Activated T-cell treated with anti-CD3 and anti-CD28 coated beads, Interleukin-2, amount 50 U/mL, for 24 hours (primary cell): ENCODE data around the gene SLC22A2.

Experiments
- DNase-seq: peaks from one replicate; pipeline ENCODE4 v3.0.0-alpha.2; 2020
- H3K27ac Mint-ChIP-seq: 2 replicates; pipeline ENCODE4 v1.8.0; 2020; ENCODE audit warnings: mild to moderate bottlenecking, mixed read lengths
- H3K27me3 Mint-ChIP-seq: 2 replicates; pipeline ENCODE4 v1.8.0; 2020; ENCODE audit warnings: mixed read lengths
- H3K36me3 Mint-ChIP-seq: 2 replicates; pipeline ENCODE4 v1.8.0; 2020; ENCODE audit warnings: low read depth, mixed read lengths
- H3K4me1 Mint-ChIP-seq: 2 replicates; pipeline ENCODE4 v1.8.0; 2020; ENCODE audit warnings: low read depth, mixed read lengths
- H3K4me3 Mint-ChIP-seq: 2 replicates; pipeline ENCODE4 v1.8.0; 2020; ENCODE audit warnings: mild to moderate bottlenecking, moderate library complexity, mixed read lengths
- H3K9me3 Mint-ChIP-seq: 2 replicates; pipeline ENCODE4 v1.8.0; 2020; ENCODE audit warnings: mixed read lengths

SLC22A2 gene

DNA sequence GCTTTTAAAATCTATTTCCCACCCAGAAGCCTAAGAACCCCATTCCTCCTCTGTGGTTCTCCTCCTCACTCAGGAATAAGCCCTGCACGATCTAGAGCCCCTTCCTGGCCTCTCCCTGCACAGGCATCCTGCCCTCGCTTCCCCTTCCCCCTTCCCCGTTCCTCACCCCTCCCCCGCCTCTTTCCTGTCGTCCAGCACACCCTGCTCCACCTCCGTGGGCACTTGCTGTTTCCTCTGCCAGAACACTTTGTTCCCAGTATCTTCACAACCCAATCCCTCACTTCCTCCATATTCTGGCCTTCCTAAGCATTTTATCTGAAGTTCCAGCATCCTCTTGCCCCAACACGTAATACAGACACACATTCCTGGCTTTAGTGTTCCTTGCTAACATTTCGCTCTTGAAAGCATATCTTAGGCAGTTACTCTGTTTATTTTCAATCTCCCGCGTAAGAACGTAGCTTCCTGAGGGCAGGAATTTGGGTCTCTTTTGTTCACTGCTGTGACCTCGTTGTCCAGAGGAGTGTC lies 20.2 kb upstream of the SLC22A2 start:
- Mint-ChIP-seq H3K9me3 (no peaks in the 10 kb centered on the region), H3K27ac (no peak overlapping the region), H3K4me3 (no peak overlapping the region), H3K27me3 (peaks cover 8% of the 10 kb centered on the region), H3K4me1 (no peaks in the 10 kb centered on the region), H3K36me3 (no peaks in the 10 kb centered on the region)
- DNase-seq = no peak

DNA sequence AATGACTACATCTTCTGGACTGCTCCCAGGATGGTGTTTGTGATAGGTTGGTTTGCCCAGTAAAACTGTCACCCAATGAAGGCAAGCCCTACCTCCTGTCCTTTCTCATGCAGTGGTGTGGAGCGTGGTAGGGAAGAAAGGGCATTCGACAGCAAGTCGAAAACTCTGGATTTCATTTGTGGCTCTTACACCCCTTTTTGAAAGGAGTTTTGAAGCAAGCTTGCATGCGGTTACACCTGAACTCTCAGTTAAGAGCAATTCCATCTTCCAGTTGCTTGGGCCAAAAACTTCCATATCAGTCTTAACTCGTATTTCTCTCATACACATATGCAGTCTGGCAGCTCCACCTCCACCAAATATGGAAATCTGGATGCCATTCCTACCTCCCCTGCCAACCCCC lies 19.7 kb upstream of the SLC22A2 start:
- Mint-ChIP-seq H3K27me3 (peaks cover 8% of the 10 kb centered on the region), H3K9me3 (no peaks in the 10 kb centered on the region), H3K4me3 (no peak overlapping the region), H3K27ac (no peak overlapping the region), H3K4me1 (peaks cover 2% of the 10 kb centered on the region), H3K36me3 (no peaks in the 10 kb centered on the region)
- no peak for DNase-seq

DNA sequence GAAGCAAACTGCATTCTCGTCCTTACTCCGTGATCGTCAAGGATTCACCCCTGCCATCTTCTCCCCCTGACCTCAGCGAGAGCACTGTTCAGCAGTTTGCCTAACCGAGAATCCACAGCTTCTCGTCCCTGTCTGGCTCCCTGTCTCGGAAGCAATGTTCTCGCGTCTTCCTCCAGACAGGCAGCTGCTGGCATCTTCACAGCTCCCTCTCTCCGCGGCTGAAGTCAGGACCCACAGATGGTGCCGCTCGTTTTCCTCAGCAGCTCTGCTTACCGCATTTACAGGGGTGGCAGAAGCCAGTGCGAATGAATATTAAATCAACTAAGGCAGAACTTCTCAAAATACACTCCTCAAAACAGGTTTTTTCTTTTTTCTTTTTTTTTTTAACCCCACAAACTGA lies 18.9 kb upstream of the SLC22A2 start:
- no peak overlapping the region for H3K27ac Mint-ChIP-seq
- H3K36me3 Mint-ChIP-seq = no peaks in the 10 kb centered on the region
- peaks cover 4% of the 10 kb centered on the region for H3K4me1 Mint-ChIP-seq
- H3K4me3 Mint-ChIP-seq = no peak overlapping the region
- peaks cover 8% of the 10 kb centered on the region for H3K27me3 Mint-ChIP-seq
- no peak for DNase-seq
- H3K9me3 Mint-ChIP-seq = no peaks in the 10 kb centered on the region

DNA sequence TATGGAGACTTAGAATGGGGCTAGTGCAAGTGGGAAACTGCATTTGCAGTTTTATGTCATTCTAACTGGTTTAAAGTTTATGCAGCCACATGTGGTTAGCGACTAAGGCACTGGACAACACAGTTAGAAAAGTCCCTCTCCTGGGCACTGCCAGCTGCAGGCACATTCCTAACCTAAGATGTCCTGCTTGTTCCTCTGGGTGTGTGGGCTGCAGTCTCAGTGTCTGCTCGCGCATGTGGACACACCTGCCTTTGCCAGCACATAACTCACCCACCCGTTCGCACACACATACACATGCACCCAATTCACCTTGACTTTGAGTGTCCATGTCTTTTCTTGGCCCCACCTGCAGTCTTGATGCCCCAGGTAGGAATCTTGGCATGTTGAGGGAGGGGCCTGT lies 18.5 kb upstream of the SLC22A2 start:
- Mint-ChIP-seq H3K36me3 (no peaks in the 10 kb centered on the region), H3K27ac (no peak overlapping the region)

DNA sequence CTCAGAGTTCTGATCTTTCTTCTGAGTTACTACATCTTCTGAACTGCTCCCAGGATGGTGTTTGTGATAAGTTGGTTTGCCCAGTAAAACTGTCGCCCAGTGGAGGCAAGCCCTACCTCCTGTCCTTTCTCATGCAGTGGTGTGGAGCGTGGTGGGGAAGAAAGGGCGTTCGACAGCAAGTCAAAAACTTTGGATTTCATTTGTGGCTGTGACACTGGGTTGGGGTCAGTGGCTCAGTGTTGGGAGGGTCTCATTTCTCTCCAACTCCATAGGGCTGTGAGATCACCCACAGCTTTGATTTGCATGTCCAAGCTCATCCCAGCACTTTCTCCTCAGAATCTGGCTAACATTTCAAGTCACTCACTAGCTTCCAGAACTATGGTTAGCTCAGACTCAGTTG lies 17.5 kb upstream of the SLC22A2 start:
- peaks cover 16% of the 10 kb centered on the region for H3K27me3 Mint-ChIP-seq
- H3K36me3 Mint-ChIP-seq = no peaks in the 10 kb centered on the region
- DNase-seq = no peak
- peaks cover 4% of the 10 kb centered on the region for H3K4me1 Mint-ChIP-seq
- H3K4me3 Mint-ChIP-seq = no peak overlapping the region
- H3K9me3 Mint-ChIP-seq = no peaks in the 10 kb centered on the region
- H3K27ac Mint-ChIP-seq = no peak overlapping the region

More for the DNA sequence above, 18.5 kb upstream of the SLC22A2 start:
- peaks cover 10% of the 10 kb centered on the region for H3K27me3 Mint-ChIP-seq
- DNase-seq = no peak
- H3K4me3 Mint-ChIP-seq = no peak overlapping the region
- H3K9me3 Mint-ChIP-seq = no peaks in the 10 kb centered on the region
- peaks cover 4% of the 10 kb centered on the region for H3K4me1 Mint-ChIP-seq

DNA sequence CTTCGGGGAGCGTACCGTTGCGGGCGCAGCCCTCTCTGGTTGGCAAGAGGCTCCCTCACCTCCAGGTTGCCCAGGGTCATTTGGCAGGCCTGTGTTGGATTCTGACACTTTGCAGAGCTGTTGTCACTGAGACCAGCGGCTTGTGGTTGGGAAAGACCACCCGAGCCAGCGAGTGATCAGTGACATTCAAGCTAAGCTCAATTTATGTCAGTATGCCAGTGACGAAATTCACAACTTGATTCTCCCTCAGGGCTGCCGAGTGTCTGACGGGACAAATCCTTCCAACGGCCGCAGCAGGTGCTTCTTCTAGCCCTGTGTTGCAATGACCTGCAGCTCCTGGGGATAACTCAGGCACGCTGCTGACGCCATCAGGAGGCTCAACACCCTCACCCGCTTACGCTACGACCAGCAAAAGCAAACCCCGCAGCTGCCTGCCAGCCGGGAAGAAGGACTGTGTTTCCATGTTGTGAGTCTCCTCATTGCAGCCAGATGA lies 16.9 kb upstream of the SLC22A2 start:
- Mint-ChIP-seq H3K4me3 (no peak overlapping the region), H3K4me1 (peaks cover 4% of the 10 kb centered on the region), H3K27me3 (peaks cover 16% of the 10 kb centered on the region), H3K9me3 (no peaks in the 10 kb centered on the region), H3K27ac (no peak overlapping the region), H3K36me3 (no peaks in the 10 kb centered on the region)
- no peak for DNase-seq

DNA sequence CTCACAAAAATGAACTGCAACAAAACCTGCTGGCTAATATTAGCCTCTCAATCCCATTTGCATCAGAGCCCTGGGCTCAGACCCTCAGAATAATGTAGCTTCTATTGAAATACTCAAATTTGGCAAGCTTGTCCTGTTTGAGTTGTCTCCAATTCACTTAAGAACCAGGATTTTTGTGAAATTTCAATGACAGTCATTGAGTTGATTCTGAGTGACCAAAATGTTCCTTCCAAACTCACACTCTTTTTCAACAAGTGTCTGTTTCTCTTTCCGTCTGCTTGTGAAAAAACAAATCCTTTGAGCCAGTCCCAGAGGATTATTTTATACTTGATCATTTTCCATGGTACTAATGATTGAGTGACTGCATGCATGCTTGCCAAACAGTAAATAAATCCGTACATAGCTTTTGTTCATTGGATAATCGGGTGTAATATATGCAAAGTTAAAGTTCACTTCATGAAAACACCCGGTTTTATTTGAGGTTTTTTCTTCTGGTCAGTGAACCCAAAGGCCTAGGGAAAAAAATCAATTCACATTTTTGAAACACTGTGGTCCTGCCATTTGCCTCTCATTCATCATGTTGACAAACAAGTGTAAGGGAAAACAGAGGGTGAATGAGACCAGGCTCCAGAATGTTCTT lies 16.4 kb upstream of the SLC22A2 start:
- no peaks in the 10 kb centered on the region for H3K36me3 Mint-ChIP-seq
- DNase-seq = no peak
- no peak overlapping the region for H3K27ac Mint-ChIP-seq
- H3K4me3 Mint-ChIP-seq = no peak overlapping the region
- H3K4me1 Mint-ChIP-seq = peaks cover 4% of the 10 kb centered on the region
- no peaks in the 10 kb centered on the region for H3K9me3 Mint-ChIP-seq
- H3K27me3 Mint-ChIP-seq = peaks cover 16% of the 10 kb centered on the region

DNA sequence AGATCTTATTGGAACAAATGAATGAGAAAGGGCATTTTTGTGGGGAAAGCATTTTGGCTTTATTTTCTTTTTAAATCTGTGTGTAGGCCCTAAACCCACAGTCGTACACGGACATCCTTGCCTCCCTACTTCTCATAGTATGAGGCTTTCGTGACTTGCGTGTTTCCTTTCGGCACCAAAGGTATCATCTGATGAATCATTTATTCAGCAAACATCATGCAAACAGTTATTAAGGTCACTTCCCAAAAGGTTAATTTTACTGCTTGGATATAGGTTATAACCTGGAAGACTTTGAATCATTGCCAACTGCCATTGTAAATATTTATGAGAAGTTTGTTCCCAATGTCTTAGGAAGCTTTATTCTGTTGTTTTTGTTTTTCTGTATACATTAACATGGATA lies 15.1 kb upstream of the SLC22A2 start:
- Mint-ChIP-seq H3K27ac (no peak overlapping the region), H3K36me3 (no peaks in the 10 kb centered on the region), H3K27me3 (peaks cover 16% of the 10 kb centered on the region), H3K4me3 (no peak overlapping the region), H3K4me1 (peaks cover 4% of the 10 kb centered on the region), H3K9me3 (no peaks in the 10 kb centered on the region)
- DNase-seq = no peak

DNA sequence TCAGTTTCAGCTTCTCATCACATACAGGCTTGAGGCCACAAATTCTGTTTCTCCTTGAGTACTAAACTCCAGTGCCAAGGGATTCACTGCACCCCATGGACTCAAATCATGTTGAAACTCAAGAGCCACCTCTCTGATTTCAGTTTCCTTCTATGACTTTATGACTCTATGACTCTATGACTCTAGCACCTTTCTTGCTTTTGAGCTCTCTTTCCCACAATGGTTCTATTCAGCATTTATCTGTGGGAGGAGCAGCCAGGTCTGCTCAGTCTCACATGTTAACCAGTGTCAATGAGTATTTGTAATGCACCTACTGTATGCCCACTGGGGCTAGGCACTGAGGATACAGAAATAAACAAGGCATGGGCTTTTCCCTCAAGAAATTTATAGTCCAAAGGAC lies 14.6 kb upstream of the SLC22A2 start:
- Mint-ChIP-seq H3K4me1 (peaks cover 4% of the 10 kb centered on the region), H3K27me3 (peaks cover 18% of the 10 kb centered on the region), H3K36me3 (no peaks in the 10 kb centered on the region), H3K4me3 (no peak overlapping the region), H3K9me3 (no peaks in the 10 kb centered on the region), H3K27ac (no peak overlapping the region)
- no peak for DNase-seq

DNA sequence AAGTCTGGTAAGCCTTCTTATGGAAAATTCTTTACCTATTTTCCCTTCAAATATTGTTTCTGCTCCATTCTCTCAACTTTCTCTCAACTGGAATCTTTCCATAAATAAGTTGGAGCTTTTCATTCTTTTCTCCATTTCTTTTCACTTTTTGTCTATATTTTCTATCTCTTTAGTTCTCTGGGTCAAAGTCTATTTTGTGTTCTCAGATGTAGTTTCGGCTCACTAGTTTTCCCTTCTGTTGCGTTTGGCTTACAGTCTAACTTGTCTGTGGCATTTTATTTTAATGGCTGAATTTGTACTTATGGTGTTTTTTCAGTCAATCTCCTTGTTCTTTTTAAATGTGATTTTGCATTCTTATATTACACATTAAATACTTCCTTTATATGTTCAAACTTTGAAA lies 14.1 kb upstream of the SLC22A2 start:
- DNase-seq = no peak
- H3K9me3 Mint-ChIP-seq = no peaks in the 10 kb centered on the region
- H3K4me3 Mint-ChIP-seq = no peak overlapping the region
- peaks cover 23% of the 10 kb centered on the region for H3K27me3 Mint-ChIP-seq
- H3K27ac Mint-ChIP-seq = no peak overlapping the region
- H3K4me1 Mint-ChIP-seq = peaks cover 4% of the 10 kb centered on the region
- no peaks in the 10 kb centered on the region for H3K36me3 Mint-ChIP-seq

DNA sequence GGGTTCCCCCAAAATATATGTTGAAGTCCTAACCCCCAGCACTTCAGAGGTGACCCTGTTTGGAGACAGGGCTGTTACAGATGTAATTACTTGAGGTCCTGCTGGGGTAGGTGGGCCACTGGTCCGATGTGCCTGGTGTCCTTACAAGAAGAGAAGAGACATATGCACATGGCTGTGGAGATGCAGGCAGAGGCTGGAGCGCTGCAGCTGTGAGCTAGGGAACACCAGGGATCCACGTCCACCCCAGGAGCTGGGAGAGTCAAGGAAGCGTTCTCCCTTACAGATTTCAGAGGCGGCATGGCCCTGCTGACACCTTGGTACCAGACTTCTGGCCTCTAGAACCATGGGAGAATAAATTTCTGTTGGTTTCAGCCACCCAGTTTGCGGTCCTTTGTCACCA lies 11.7 kb upstream of the SLC22A2 start:
- no peak overlapping the region for H3K4me3 Mint-ChIP-seq
- DNase-seq = no peak
- peaks cover 11% of the 10 kb centered on the region for H3K4me1 Mint-ChIP-seq
- no peak overlapping the region for H3K27ac Mint-ChIP-seq
- no peaks in the 10 kb centered on the region for H3K36me3 Mint-ChIP-seq
- H3K9me3 Mint-ChIP-seq = no peaks in the 10 kb centered on the region
- H3K27me3 Mint-ChIP-seq = peaks cover 22% of the 10 kb centered on the region

DNA sequence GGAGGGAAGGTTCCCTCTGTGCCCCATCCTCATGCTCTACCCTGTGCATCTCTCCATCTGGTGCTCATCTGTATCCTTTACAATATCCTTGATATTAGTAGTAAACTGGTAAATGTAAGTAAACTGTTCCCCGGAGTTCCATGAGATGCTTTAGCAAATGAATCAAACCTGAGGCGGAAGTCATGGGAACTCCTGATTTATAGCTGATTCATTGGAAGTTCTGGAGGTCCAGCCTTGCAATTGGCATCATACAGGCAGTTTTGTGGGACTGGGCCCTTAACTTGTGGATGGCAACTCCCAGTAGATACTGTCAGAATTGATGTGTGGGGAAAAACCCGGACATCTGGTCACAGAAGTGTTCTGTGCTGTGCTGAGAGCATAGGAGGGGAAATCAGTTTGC lies 11.2 kb upstream of the SLC22A2 start:
- DNase-seq = no peak

DNA sequence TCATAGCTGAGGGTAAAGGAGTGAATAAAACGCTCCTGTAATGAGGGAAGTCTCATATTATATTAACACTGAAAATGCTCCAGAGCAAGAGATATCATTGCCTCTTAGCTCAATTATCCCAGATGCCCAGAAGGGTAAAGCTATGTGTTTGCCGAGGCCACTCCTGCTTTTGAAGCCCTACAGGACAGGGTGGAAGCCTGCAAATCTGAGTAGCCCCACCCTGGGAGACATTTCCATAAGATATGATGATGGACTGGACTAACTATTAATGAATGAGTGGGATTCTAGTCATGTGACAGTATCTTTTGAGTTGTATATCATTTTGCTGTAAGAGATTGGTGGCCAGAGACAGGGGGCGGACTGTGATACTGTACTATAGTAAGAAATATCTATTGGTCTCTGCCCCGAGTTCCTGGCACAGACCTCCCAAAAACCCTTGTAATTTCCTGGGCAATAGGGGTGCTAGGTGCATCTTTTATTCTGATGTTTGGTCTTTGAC lies 10.5 kb upstream of the SLC22A2 start:
- Mint-ChIP-seq H3K4me1 (peaks cover 11% of the 10 kb centered on the region), H3K9me3 (no peaks in the 10 kb centered on the region), H3K36me3 (no peaks in the 10 kb centered on the region), H3K27me3 (peaks cover 22% of the 10 kb centered on the region), H3K27ac (no peak overlapping the region), H3K4me3 (no peak overlapping the region)
- DNase-seq = no peak

More for the DNA sequence above, 11.2 kb upstream of the SLC22A2 start:
- Mint-ChIP-seq H3K27ac (no peak overlapping the region), H3K4me1 (peaks cover 11% of the 10 kb centered on the region), H3K36me3 (no peaks in the 10 kb centered on the region), H3K9me3 (no peaks in the 10 kb centered on the region), H3K27me3 (peaks cover 22% of the 10 kb centered on the region), H3K4me3 (no peak overlapping the region)

DNA sequence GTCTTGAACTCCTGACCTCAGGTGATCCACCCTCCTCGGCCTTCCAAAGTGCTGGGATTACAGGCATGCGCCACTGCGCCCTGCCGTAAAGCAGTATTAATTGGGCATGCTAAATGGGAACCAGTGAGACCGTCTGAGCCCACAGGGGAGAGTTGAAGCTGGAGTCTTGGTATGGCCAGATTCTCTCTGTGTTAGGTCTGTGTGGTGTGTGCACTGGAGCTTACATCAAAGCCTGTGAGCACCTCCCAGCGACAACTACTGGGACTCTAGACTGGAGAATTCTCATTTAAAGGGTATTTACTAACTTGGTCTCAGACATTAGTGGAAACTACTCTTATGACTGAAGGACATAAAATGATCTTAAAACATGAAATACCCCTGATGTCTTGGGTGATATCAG lies 8.5 kb upstream of the SLC22A2 start:
- Mint-ChIP-seq H3K9me3 (no peaks in the 10 kb centered on the region), H3K4me3 (no peak overlapping the region), H3K4me1 (peaks cover 8% of the 10 kb centered on the region), H3K27me3 (peaks cover 19% of the 10 kb centered on the region), H3K27ac (no peak overlapping the region), H3K36me3 (no peaks in the 10 kb centered on the region)
- no peak for DNase-seq

DNA sequence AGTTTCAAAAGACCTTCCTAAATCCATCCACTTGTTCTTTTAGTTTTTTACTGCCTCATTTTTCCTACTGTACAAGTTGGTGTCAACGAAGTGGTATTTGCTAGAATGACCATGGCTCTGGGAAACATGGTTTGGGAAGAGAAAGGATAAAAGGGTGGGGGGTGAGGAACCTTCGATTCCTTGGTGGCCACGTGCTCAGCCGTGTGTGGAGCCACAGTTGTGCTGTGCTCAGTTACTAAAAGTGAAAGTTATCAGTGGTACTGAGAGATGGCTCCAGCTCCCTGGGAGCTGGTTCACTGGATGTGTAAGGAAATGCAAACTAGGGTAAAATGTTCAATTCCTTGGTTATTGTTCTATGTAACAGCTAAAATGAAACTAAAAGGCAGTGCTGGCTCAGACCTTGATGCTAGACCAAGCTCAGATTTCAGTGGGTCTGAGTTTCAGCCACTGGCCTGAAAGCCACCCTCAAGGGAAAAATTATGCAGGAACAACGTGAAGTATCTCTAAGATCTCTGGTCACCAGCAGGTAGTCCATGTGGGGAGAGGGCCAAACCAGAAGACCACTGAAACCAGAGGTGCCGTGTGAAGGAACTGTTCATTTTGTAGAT lies 7.4 kb upstream of the SLC22A2 start:
- Mint-ChIP-seq H3K27me3 (peaks cover 14% of the 10 kb centered on the region), H3K36me3 (no peaks in the 10 kb centered on the region), H3K4me1 (peaks cover 8% of the 10 kb centered on the region), H3K27ac (no peak overlapping the region), H3K4me3 (no peak overlapping the region), H3K9me3 (no peaks in the 10 kb centered on the region)
- no peak for DNase-seq
